ENCODE data around the gene KCNK1. TPM values are rescaled to one million over a fixed set of nuclear protein-coding genes. Genes with fewer than 3 reads are reported as not detected.

The KCNK1 gene
- total RNA-seq, 1 donor from 2014 or later, result 13.7 TPM

DNA sequence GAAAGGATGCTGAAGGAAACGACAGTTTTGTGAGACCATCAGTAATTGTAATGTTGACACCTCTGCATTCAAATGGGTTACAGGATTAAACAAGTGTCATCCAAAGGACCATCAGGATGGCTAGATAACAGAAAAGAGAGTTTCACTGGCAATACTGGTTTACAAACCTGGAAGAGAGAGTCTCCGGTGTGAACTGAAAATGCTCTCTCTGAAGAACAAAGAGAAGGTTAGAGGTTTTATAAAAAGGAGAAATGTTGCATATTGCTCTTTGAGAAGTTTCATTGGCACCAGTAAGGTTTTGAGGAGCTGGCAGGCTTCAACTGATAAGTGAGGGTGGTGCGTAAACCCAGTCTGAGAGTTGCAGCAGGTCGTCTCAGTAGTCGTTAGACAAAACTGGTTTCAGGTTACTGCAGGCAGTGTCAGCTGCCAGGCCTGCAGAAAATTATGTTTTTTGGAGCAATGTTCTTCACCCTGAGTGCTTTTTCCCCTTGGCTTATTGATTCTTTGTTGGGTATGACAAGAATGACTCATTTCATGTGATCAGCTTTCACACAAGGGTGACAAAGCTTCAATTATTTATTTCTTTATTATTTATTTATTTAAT lies 42.2 kb downstream of the KCNK1 start:
- no peak overlapping the region for H3K4me3 Mint-ChIP-seq
- no peaks in the 10 kb centered on the region for H3K27me3 Mint-ChIP-seq

DNA sequence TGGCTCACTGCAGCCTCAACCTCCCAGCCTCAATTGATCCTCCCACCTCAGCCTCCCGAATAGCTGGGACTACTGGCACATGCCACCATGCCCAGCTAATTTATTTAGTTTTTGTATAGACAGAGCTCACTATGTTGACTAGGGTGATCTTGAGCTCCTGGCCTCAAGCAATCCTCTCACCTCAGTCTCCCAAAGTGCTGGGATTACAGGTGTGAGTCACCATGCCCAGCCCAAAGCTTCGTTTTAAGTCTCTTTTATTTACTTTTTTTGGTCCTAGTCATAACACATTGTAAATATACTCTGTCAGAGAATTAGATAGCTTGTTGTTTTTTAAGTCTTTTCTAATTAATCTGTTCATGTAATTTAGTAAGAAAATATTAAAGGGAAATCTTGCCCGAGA lies 42.8 kb downstream of the KCNK1 start:
- TF ChIP-seq, protein P1, sequence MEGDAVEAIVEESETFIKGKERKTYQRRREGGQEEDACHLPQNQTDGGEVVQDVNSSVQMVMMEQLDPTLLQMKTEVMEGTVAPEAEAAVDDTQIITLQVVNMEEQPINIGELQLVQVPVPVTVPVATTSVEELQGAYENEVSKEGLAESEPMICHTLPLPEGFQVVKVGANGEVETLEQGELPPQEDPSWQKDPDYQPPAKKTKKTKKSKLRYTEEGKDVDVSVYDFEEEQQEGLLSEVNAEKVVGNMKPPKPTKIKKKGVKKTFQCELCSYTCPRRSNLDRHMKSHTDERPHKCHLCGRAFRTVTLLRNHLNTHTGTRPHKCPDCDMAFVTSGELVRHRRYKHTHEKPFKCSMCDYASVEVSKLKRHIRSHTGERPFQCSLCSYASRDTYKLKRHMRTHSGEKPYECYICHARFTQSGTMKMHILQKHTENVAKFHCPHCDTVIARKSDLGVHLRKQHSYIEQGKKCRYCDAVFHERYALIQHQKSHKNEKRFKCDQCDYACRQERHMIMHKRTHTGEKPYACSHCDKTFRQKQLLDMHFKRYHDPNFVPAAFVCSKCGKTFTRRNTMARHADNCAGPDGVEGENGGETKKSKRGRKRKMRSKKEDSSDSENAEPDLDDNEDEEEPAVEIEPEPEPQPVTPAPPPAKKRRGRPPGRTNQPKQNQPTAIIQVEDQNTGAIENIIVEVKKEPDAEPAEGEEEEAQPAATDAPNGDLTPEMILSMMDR (conservative IDR thresholded peaks at IDR 0.05), result no peak
- Mint-ChIP-seq H3K9me3 (peaks cover 5% of the 10 kb centered on the region), H3K27ac (no peak overlapping the region), H3K27me3 (no peaks in the 10 kb centered on the region), H3K4me1 (ENCODE audit: unreplicated experiment) (peaks cover 10% of the 10 kb centered on the region), H3K36me3 (peaks cover 9% of the 10 kb centered on the region), H3K4me3 (no peak overlapping the region)
- no peak for DNase-seq (ENCODE audit: extremely low spot score, unreplicated experiment)

More for the DNA sequence above, 42.2 kb downstream of the KCNK1 start:
- TF ChIP-seq, protein P1 (conservative IDR thresholded peaks at IDR 0.05), result no peak
- Mint-ChIP-seq H3K27ac (no peak overlapping the region), H3K4me1 (ENCODE audit: unreplicated experiment) (peaks cover 14% of the 10 kb centered on the region), H3K9me3 (peaks cover 5% of the 10 kb centered on the region), H3K36me3 (peaks cover 13% of the 10 kb centered on the region)
- no peak for DNase-seq (ENCODE audit: extremely low spot score, unreplicated experiment)

DNA sequence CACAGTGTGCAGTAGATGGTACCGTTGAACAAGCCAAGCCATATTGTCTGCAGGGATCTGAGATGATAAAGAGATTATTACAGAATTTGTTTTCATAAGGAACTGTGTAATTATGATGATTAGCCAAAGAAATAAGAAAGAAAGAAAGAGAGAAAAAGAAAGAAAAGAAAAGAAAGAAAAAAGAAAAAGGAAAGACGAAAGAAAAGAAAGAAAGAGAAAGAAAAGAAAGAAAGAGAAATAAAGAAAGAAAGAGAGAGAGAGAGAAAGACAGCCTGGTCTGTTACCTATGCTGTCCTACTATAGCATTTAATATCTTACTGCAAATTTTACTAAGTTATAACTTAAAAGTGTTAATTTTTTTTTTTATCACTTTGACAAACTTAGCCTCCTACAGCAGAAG lies 43.6 kb downstream of the KCNK1 start:
- Mint-ChIP-seq H3K36me3 (peaks cover 12% of the 10 kb centered on the region), H3K27me3 (no peaks in the 10 kb centered on the region), H3K9me3 (peaks cover 5% of the 10 kb centered on the region), H3K4me3 (no peak overlapping the region), H3K4me1 (ENCODE audit: unreplicated experiment) (peaks cover 9% of the 10 kb centered on the region), H3K27ac (no peak overlapping the region)
- DNase-seq (ENCODE audit: extremely low spot score, unreplicated experiment), result no peak
- TF ChIP-seq, protein P1 (conservative IDR thresholded peaks at IDR 0.05), result no peak

DNA sequence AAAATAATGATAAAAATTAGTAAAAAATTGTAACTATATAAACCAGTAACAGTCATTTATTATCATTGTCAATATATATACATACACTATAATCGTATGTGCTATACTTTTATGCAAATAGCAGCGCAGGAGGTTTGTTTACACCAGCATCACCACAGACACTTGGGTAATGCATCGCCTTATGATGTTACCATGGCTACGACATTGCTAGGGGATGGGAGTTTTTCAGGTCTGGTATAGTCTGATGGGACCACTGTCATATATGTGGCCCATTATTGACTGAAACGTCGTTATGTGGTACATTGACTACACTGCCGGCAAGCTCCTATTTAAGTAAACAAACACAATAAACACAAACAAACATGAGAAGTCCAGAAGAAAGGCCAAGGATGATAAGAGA lies 45.6 kb downstream of the KCNK1 start:
- DNase-seq (ENCODE audit: extremely low spot score, unreplicated experiment), result no peak
- Mint-ChIP-seq H3K4me1 (ENCODE audit: unreplicated experiment) (peaks cover 15% of the 10 kb centered on the region), H3K27ac (no peak overlapping the region), H3K9me3 (peaks cover 5% of the 10 kb centered on the region), H3K27me3 (no peaks in the 10 kb centered on the region), H3K36me3 (peaks cover 18% of the 10 kb centered on the region), H3K4me3 (no peak overlapping the region)
- TF ChIP-seq, protein P1 (conservative IDR thresholded peaks at IDR 0.05), result no peak

DNA sequence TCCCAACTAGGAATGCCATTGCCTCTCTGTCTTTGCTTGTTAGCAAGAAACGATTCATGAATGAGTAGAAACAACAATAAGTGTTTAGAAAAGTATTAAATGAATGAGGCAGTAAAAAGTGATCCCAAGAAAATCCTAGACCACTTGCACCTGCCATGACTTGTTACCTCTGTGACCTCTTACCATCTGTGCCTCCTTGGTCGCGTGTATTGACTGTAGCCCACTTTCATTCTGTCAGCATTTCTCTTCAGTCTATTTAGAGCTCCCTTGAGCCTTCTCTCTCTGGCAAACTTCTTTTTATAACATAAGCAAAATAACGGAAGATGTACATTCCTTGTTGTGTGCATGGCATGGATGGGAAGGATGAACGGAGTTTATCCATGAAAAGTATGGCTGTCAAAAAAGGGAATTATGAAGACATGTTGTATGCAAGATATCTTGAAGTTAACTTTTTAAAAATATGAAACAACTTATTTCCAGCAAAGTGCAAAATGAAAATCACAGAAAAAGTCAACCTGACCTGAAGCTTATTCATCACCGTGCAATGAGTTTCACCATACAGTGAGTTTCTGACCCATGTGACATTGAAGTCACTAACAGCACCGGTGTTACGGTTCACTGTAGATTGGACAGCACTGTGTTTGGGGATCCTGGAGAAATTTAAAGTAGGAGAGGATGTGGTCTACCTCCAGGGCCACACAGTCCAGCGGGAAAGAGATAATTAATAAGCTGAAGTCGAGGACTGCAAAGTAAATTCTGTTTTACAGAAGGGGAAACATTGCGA lies 47.7 kb downstream of the KCNK1 start:
- H3K27ac Mint-ChIP-seq, result no peak overlapping the region
- no peaks in the 10 kb centered on the region for H3K9me3 Mint-ChIP-seq
- DNase-seq (ENCODE audit: extremely low spot score, unreplicated experiment), result no peak
- H3K4me1 Mint-ChIP-seq (ENCODE audit: unreplicated experiment), result peaks cover 6% of the 10 kb centered on the region
- H3K27me3 Mint-ChIP-seq, result no peaks in the 10 kb centered on the region
- no peak overlapping the region for H3K4me3 Mint-ChIP-seq
- peaks cover 23% of the 10 kb centered on the region for H3K36me3 Mint-ChIP-seq
- TF ChIP-seq, protein P1 (conservative IDR thresholded peaks at IDR 0.05), result no peak
